MM.1S (cell line): ENCODE results near the gene FAM184A.
"Not testable (repeated sequence)": the region's sequence is repeated elsewhere in the genome, so short reads cannot be mapped to it uniquely, and the experiment has no call there.

Source experiments
- EZH2 ChIP-seq: fragments of 300-600 bp; sonication (generic); optimal IDR thresholded peaks from 2 replicates; pipeline ENCODE3; 2017; ENCODE audit warnings: low read depth, mild to moderate bottlenecking, antibody characterized with exemption, low read length, mixed read lengths
- EZH2phosphoT487 ChIP-seq: fragments of 300-600 bp; sonication (generic); IDR thresholded peaks from 2 replicates; pipeline ENCODE4 v1.6.1; 2018; ENCODE audit warnings: antibody characterized with exemption, low read length
- TF ChIP-seq, protein P1 (sequence below): fragments of 300-600 bp; sonication (generic); IDR thresholded peaks from 2 replicates; pipeline ENCODE4 v1.5.1; 2016; ENCODE audit warnings: antibody characterized with exemption, low read length, mixed read lengths

DNA sequence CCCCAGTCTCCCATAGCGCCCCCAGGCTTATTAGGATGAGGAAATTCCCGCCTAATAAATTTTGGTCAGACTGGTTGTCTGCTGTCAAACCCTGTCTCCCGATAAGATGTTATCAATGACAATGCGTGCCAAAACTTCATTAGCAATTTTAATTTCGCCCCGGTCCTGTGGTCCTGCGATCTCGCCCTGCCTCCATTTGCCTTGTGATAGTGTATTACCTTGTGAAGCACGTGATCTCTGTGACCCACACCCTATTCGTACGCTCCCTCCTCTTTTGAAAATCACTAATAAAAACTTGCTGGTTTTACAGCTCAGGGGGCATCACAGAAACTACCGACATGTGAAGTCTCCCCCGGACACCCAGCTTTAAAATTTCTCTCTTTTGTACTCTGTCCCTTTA is 40.6 kb upstream of the FAM184A start:
- TF ChIP-seq EZH2phosphoT487, EZH2: not testable (repeated sequence)
- TF ChIP-seq, protein P1, sequence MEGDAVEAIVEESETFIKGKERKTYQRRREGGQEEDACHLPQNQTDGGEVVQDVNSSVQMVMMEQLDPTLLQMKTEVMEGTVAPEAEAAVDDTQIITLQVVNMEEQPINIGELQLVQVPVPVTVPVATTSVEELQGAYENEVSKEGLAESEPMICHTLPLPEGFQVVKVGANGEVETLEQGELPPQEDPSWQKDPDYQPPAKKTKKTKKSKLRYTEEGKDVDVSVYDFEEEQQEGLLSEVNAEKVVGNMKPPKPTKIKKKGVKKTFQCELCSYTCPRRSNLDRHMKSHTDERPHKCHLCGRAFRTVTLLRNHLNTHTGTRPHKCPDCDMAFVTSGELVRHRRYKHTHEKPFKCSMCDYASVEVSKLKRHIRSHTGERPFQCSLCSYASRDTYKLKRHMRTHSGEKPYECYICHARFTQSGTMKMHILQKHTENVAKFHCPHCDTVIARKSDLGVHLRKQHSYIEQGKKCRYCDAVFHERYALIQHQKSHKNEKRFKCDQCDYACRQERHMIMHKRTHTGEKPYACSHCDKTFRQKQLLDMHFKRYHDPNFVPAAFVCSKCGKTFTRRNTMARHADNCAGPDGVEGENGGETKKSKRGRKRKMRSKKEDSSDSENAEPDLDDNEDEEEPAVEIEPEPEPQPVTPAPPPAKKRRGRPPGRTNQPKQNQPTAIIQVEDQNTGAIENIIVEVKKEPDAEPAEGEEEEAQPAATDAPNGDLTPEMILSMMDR: not testable (repeated sequence)
